SH-SY5Y (cell line): ENCODE measurements around the gene MAP2K2.

Experiments used
- GATA2 ChIP-seq: IDR thresholded peaks from 2 replicates; pipeline ENCODE4 v1.6.1; 2011; ENCODE audit warnings: mild to moderate bottlenecking, low read depth, low read length
- GATA3 ChIP-seq: IDR thresholded peaks from 2 replicates; pipeline ENCODE4 v1.6.1; 2011; ENCODE audit warnings: low read depth, mild to moderate bottlenecking, low read length, moderate library complexity

DNA sequence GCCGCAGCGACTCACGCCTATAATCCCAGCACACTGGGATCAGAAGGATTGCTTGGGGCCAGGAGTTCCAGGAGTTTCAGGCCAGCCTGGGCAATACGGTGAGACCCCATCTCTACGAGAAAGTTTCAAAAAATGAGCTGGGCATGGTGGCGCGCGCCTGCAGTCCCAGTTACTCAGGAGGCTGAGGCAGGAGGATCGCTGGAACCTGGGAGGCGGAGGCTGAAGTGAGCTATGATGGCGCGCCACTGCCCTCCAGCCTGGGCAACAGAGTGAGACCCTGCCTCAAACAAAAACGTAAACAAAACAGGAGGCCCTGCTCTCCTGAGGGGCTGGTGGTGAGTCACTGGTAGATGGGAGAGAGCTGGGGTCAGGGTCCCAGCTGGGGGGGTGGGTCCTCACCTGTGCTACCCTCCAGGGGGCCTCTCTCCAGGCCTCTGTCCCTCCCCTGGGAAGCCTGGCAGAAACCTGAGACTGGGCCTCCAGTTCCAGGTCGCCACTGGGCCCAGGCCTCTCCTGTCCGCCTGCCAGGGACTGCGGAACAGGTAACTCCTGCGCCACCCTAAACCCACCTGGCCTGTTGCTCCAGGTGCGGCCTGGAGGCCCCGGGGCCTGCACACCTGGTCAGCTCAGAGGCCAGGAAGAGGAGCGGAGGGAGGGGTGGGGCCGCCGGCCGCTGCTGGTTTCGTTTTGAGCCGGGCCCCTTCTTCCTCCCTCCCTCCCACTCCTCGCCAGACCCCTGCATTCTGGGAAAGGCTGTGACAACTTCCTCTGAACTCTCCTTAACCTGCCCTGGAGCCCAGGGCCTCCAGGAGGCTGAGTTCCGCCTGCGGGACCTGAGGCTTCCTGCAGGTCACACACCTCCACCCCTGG lies 40.0 kb downstream of the MAP2K2 start:
- TF ChIP-seq GATA3 (no peak), GATA2 (no peak)
